Activated naive CD8-positive, alpha-beta T cell treated with anti-CD3 and anti-CD28 coated beads, Interleukin-2, amount 50 U/mL, for 16 hours (primary cell): ENCODE data around the gene CAPRIN2.

Source experiments
- DNase-seq: peaks from one replicate; pipeline ENCODE4 v3.0.0-alpha.2; 2020; ENCODE audit warnings: low read depth, low spot score

Gene CAPRIN2

DNA sequence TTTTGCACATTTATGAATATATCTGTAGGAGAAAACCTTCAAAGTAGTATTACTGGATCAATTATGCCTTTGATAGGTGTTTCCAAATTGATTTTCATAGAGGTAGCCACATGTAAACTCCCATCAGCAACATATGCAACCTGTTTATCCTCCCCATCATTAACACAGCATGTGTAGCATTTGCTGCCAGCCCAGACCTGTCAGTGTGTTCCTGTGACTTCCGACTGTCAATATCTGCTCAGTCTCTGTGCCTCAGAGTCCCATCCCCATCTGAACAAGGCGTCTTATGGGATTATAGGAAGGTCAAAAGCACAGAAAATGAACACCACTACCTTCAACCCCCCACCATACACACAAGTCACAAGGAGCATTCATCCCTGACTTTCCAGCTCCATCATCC lies 9.5 kb upstream of the CAPRIN2 start:
- DNase-seq, result no peak

DNA sequence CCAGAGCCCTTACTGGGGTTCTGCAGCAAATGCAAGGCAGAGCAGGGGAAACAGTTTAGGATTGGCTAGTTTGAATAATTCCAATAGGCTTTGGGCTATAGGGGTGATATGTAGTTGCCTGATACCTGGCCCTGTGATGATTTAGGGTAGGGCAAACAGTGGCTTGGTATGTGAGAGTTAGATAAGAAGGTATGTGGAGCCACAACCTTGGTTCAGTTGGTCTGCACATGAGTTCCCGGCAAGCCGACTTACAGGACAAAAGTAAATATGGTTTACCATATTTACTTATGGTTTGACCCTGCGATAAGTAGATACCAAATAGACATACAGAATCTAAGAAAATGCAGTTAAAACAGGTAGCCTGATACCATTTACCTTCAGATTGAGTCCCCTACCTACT lies 8.3 kb upstream of the CAPRIN2 start:
- DNase-seq, result no peak

DNA sequence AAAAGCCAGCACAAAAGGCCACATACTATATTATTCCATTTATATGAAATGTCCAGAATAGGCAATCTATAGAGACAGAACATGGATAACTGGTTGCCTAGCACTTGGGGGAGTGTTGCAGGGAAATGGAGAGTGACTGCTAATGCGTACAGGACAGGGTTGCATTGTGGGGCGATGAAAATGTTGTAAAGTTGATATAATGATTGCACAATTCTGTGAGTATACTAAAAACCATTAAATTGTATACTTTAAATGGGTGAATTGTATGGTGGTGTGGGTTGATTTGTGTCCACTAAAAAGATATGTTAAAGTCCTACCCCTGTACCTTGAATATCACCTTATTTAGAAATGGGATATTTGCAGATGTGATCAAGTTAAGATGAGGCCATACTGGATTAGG lies 7.0 kb upstream of the CAPRIN2 start:
- DNase-seq, result no peak

DNA sequence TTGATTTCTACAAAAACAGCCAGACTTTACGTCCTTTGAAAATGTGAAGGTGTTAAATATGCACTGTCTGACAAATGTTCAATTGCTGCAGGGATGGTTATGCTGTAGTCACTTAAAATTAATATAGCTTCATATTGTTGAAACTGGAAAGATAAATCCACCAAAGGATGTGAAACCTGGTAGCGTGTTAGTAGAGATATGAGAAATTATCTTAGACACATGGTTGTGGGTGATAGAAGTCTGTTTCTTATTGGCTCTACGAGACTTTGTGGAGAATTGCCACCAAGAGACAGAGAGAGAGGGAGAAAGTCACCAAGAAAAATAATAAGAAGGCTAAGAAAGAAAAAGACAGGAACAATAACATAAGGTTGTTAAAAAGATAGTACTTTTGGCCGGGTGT lies 2.6 kb upstream of the CAPRIN2 start:
- no peak for DNase-seq

DNA sequence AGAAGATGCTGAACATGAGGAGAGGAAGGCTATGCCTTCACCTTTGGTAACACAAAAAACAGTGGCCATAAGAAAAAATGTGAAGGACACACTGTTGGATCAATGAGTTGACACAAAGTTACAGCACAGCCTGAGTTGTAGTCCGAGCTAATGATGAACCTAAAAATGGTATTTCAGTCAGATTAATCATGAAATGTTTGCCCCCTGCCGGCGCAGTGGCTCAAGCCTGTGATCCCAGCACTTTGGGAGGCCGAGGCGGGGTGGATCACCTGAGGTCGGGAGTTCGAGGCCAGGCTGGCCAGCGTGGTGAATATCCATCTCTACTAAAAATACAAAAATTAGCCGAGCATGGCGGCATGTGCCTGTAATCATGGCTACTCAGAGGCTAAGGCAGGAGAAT lies 1.3 kb upstream of the CAPRIN2 start:
- no peak for DNase-seq

DNA sequence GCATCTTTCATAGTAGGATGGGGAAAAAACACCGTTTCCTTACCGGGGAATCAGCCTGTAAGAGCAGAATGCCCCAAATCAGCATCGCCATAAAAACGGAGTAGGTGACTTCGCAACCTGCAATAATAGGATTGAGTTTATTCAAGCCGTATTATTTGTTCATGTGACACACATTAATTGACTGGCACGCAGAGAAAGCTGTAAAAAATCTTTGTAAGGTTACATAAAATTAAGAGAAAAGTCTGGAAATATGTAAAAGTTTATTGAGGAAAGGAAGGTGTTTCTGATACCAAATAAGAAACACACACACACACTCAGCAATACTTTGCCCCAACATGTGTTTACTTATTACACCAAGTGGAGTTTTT lies 628 bp upstream of the CAPRIN2 start:
- no peak for DNase-seq

DNA sequence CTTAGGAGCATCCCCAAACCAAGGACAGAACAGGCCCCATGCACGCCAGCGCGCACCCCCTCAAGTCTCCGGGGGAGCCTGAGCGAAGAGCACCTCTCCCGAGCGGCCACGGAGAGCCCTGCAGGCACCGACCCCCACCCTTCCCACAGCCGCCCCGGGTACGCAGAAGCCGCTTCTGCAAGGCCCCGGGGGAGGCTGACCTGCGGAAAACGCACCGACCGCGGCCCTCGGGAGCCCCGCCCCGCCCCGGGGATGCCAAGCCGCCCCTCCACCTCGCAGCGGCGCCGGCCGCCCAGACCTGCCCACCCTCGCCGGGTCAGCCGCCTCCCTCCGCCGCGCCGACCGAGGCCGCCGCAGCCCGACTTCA lies 385 bp downstream of the CAPRIN2 start:
- peak; percentile 7 for DNase-seq

DNA sequence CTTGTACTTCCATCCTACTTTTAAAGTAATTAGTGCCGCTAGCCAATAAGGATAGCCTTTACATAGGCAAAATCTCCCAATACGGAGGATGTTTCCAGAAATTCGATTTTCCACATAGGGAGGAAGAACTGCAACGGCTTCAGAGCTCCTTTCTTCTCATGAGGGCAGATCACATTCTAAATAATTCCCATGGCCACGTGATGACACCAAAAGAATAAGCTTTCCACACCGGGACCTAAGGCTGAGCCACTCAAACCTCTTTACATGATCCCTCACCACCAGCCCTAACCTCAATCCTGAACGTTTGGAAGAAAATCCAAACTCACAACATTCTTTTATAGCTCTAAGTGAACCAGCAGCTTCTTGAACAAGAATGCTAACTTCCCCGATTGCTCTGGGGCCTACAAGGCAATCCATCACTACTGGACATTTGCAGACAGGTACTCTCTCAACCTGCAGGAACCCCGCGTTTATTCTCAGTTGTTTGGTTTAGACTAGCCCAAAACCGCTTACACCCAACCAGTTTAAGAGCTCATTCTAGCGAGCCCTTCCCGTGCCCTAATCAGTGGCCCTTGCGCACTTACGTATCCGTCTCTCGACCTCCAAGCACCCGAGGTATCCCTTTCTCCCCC lies 884 bp downstream of the CAPRIN2 start:
- DNase-seq, result no peak

DNA sequence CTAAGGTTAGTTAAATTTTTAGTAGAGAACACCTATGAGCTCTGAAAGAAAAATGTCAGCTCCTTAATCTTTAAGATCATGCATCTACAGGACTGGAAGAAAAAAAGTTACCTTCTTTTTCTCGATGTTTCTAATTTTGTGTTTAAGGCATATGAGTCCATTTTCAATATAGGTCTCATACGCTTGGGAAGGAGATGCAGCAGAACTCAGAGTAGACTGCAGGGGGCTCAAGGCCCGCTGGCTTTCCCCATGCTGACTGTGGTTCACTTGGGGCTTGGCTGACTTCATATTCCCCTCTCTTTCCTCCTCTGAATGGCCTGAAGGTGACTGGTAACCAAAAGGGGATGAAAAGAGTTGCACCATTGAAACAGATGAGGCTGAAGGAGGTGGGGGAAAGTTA lies 1.5 kb downstream of the CAPRIN2 start:
- no peak for DNase-seq

DNA sequence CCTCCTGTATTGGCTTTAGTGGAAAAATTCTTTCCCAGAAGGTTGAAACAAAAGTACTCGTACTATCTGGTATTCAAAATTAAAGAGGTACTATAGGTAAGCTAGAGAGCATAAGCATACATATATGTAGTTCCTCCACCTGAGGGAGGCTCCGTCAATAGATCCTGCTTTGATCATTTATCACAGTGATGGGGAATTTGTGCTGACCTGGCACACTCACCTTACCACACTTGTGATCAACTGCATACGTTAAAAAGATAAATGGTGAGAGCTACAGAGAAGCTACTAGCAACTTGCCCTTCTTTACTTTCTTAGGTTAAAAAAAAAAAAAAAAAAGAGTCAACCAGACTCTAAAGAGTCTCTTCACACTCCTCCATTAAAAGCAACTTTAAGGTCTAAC lies 2.5 kb downstream of the CAPRIN2 start:
- DNase-seq, result no peak

DNA sequence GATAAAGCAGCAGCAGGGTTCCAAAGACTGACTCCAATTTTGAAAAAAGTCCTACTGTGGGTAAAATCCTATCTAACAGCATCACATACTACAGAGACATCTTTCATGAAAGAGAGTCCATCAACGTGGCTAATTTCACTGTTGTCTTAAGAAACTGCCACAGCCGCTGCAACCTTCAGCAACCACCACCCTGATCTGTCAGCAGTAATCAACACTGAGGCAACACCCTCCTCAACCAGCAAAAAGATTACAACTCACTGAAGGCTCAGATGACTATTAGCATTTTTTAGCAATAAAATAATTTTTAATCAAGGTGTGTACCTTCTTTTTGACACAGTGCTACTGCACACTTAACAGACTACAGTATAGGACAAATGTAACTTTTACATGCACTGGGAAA lies 6.6 kb downstream of the CAPRIN2 start:
- DNase-seq, result no peak

DNA sequence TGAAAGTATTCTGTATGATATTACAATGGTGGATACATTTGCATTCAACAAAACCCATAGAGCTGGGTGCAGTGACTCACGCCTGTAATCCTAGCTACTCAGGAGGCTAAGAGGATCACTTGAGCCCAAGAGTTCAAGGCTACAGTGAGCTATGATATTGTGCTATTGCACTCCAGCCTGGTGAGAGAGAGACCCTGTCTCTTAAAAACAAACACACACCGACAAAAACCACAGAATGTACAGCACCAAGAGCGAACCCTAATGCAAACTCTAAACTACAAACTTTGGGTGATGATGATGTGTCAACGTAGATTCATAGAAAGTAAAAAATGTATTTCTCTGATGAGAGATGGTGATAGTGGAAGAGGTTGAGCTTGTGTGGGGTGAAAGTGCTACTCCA lies 8.6 kb downstream of the CAPRIN2 start:
- DNase-seq, result no peak

DNA sequence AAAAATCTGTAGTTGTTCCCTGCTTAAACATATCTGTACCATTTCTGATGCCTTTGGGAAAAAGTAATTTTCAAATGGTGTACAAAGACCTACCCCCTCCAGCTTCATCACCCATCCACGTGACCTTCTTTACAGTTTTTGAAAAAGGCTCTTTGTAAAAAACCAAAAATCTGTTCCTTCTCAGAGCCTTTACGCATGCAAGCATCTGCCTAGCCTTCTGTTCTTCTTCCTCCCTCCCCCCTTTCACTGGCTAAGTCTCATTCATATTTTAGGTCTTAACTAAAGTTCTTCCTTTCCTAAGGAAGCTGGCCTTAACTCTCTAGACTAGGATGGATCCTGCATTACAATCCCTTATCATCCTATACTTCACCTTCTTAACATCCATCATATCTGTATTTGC lies 10.4 kb downstream of the CAPRIN2 start:
- DNase-seq, result no peak

DNA sequence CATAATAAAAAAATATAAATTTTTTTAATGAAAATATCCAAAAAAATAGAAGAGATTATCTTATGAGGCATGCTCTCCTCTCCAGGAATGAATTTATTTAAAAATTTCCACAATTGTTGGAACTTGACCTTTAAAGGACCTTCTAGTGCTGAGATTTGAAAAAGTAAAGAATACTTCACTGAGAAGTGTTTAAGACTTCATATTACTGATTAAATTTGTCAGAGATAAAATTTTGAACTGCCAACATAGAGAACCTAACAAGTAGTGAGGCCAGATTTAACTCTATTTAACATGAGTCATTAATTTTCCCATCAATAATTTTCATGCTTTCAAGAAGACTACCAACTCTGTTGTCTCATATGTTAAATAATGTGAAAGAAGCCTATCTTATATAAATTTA lies 14.5 kb downstream of the CAPRIN2 start:
- DNase-seq, result no peak

DNA sequence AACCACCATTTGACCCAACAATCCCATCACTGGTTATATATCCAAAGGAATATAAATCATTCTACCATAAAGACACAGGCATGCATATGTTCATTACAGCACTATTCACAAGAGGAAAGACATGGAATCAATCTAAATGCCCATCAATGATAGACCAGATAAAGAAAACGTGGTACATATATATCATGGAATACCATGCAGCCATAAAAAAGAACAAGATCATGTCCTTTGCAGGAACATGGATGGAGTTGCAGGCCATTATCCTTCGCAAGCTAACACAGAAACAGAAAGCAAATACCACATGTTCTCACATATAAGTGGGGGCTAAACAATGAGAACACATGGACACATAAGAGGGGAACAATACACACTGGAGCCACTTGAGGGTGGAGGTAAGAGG lies 15.7 kb downstream of the CAPRIN2 start:
- DNase-seq, result no peak

DNA sequence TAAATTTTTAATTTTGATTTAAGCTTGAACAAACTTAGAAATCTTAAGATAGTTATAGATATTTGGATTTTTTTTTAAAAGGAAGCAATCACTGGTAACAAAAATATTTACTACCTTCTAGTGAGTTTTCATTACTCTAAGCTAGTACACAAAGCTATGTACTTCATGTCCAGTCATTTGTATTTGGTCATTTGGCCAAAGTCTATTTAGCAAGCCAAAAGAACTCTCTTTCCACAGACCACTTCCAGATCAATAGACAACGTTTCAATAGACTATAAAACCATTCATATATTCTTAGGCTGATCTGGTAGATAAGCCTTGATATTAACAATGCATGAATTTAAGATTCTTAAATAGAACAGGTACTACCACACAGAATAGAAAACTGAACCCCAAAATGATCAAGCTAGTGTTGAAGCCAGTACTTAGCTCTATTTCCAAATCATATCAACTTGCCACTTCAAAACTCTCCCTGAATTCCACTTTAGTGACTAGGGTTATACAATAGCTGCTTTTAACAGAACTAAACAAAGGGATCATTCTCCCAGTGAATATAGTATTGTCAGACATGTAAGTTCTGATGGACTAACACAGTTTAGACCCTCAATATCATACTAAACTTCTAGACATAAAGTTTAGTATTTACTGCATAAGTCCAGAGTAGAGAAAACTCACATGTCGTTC lies 21.7 kb downstream of the CAPRIN2 start:
- DNase-seq, result no peak

DNA sequence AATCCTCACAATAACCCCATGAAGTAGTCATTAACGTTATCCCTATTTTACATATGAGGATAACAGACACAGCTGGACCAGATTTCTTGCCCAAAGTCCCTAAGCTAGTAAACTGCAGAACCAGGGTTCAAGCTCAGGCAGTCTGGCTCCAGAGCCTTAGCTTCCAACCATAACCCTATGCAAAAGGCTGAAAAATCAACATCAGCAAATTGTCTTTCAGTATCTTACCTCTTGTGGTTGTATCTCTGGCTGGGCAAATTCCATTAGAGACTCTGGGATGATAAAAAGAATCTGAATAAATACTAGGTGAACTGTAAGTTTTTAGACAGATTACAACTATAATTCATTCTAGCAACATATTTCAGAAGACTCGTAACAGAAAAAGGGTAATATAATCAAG lies 24.7 kb downstream of the CAPRIN2 start:
- DNase-seq, result no peak

DNA sequence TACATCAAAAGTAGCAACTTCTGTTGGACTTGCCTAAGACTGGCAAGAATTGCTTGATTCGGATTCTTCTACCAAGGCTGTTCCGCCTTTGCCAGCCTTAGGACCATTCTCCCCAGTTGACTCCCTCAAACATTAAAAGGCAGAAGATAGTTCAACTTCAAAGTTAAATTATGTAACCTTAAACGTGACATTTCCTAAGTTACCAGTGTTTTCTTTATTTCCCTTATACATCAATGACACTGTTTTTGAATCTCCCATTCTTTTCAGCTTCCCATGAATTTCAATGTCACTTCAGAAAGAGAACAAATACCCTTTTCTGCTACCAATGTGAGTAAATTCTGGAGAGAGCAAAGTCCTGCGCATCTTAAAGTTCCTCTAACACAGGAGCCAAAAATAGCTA lies 25.2 kb downstream of the CAPRIN2 start:
- no peak for DNase-seq

DNA sequence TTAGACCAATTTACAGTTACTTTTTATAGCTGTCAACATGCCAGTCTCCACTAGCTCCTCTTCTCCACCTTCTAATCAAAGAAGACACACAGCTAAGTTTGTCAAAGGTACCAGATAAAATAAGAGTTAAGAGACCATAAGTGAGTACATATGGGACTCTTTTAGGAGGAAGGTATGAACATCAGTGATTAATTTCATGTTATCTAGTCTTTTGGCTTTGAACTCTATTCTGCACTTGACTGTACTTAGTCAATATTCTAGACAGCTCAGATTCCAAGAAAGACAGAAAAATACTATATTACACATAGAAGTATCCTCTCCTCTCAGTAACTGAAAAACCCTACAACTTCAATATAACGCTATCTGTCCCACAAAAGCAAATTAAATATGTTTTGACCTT lies 28.1 kb downstream of the CAPRIN2 start:
- no peak for DNase-seq

DNA sequence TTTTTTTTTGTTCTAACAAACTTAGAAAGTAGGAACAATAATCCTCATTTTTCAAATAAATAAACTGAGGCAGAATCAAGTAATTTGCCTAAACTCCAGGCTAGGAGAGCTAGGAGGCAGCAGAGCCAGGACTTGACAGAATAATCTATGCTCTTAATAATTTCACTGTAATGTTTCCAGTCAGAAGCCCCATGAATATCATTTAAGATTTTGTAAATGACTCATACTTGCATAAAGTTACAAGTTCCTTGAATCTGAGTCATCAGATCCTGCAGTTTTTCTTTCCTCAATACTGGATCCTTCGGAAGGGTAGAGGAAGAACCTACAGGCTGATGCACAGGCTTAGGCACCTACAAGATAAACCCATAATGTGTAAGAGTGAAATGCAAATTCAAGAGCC lies 29.0 kb downstream of the CAPRIN2 start:
- no peak for DNase-seq

DNA sequence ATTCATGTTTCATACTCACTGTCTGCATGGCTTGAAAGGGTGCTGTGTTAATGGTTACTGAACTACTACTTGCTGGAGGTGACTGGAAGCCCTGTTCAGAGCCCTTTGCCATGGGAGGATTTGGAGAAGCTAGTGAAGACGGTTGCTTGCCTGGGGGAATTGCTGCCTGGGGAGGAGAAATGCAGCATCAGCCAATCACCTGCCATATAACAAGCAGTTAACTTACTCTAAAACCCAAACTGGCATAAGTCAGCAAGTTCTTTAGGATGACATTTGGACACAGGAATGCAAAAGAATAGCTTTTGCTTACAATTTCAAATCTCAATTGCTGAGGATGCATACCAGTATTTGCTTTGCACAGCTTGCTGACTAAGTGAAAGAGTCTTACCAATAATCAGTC lies 35.7 kb downstream of the CAPRIN2 start:
- DNase-seq, result no peak

DNA sequence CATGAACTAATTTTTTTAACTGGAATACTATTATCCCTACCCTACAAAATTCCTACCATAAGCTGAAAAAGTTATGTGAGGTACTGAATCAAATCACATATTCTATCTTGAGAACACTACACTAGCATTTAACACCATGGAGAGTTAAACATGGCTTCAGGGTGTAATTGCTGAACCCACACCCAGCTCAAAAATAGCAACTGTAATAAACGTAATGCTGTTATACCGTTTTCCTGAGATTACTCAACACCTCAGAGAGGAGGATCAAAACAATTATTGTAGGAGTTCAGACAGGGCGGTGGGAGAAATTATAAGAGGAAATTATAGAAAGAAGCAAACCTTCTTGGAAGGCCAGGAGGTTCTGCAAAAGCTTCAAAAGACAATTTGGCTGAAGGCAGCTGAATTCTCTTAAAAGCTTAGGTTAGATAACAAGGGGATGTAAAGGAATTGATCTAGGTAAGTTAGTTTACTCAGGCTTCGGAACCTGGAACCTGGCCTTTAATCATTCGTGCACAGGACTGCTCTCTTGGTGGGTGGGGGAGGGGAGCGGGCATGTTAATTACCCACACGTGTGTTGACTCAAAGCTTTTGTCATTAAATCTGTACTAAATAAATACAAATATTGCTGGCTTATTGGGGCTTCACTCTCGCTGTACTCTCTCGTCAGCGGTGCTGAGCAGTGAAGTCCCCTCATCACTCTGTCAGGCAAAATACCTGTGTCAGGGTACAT lies 47.0 kb downstream of the CAPRIN2 start:
- no peak for DNase-seq

DNA sequence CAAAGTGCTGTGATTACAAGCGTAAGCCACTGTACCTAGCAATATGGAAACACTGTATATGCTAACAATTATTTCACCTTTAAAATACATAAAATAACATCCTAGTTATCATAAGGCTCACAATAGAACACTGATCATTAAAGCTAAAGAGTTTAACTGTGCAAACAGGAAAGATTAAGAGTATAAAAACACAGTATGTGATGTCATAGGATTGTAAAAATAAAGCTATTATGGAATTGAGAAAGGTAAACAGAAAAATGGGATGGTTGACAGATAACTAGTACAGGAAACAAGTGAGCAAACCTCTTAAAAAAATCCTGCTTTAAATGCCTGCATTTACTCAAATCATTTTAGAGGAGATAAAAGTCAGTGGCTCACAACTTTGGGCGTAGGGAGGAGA lies 48.3 kb downstream of the CAPRIN2 start:
- DNase-seq, result no peak
